Measurements from ENCODE around the gene TMEM87B. TPM values are rescaled to one million over a fixed set of nuclear protein-coding genes. Genes with fewer than 3 reads are reported as not detected.
"Not testable (repeated sequence)": the region's sequence is repeated elsewhere in the genome, so short reads cannot be mapped to it uniquely, and the experiment has no call there.

TMEM87B gene
- polyA plus RNA-seq, 1 donor = 13.7 TPM

GRCh38 chr2:112034924-112035323, 20.1 kb upstream of the TMEM87B start:
- DNase-seq = no peak

DNA sequence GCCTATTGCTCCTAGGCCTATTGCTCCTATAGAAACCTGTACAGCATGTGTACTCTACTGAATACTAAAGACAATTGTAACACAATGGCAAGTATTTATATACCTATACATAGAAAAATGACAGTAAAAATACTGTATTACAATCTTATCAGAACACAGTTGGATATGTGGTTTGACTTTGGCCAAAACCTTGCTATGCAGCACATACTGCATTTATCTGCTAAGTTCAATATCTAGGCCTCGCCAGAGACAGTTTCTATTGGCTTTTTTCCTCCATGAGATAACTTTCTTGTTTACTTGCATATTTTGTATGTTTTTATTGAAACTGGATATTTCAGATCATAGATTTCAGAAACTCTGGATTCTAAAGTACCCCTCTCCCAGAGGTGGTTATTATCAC, 19.3 kb upstream of the TMEM87B start:
- DNase-seq = no peak

DNA sequence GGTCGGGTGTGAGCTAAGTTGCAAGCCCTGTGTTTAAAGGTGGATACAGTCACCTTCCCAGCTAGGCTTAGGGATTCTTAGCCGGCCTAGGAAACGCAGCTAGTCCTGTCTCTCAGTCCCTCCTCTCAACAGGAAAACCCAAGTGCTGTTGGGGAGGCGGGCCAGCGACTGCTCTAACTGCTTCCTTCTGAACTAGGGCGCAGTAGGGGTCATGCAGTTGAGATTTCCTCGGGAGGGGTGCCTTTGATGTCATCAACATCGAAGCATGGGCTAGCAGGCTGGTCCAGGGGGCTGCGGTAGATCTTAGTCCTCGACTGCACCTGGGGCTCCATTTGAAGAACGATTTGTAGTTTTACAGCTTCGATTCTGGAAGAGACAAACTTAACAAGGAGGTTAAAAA, 15.5 kb upstream of the TMEM87B start:
- DNase-seq = not testable (repeated sequence)

DNA sequence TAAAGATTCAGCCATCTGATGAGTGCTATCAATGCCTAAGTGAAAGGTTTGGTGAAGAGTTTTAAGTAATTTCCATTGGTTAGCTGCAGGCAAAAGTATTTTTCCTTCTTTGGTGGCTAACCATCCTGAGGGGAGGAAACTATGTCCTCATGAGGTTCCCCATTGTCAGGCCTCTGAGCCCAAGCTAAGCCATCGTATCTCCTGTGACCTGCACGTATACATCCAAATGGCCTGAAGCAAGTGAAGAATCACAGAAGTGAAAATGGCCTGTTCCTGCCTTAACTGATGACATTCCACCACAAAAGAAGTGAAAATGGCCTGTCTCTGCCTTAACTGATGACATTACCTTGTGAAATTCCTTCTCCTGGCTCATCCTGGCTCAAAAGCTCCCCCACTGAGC, 15.0 kb upstream of the TMEM87B start:
- not testable (repeated sequence) for DNase-seq

DNA sequence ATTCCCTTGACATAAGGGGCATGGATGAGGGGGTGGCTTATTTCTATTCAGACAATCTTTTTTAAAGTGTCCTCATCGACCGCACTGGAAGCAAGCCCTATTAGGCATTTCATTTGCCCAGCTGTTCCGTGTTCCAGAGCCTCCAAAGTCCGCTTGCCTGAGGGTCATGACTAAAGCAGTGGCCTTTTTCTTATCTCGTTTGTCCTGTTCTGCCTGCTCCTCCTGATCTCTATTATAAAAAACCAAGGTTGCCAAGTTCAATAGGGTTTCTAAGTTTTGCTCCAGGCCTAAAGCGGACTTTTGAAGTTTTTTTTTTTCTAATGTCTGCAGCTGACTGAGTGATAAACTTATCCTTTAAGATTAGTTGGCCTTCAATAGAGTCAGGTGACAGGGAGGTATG, 13.6 kb upstream of the TMEM87B start:
- DNase-seq = not testable (repeated sequence)

DNA sequence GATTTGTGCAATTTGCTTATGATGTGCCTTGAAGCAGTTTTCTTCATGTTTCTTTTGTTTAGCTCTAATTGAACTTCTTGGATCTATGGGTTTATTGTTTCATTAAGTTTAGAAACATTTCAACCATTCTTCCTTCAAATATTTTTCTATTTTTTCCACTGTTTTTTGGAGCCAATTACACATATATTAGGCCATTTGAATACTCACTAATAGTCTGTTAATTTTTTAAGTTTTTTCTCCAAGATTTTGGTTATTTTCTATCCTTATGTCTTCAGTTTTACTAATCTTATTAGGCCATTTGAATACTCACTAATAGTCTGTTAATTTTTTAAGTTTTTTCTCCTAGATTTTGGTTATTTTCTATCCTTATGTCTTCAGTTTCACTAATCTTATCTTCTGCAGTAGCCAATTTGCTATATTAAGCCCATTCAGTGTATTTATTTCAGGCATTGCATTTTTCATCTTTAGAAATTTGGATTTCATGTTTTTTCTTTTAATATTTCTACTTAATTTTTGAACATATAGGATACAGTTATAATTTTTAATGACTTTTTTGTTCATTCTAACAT, 9.5 kb upstream of the TMEM87B start:
- DNase-seq = no peak

DNA sequence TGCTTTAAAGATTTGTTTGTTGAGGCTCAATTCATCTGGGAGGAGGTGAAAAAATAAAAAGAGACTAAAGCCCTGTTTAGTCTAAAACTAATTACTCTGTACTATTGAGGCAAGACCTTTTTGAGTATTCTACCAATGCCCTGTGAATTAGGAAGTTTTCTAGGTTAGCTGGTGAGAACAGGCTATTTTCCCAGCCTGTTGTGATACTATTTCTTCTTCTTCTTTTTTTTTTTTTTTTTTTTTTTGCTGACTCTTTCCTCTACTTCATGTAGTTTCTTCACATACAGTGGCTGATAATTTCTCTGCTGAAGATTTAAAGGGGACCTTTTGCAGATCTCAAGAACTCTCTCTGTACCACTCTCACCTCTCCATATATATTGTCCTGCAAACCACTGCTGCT, 8.8 kb upstream of the TMEM87B start:
- no peak for DNase-seq

GRCh38 chr2:112047537-112048235, 7.4 kb upstream of the TMEM87B start:
- DNase-seq = no peak

DNA sequence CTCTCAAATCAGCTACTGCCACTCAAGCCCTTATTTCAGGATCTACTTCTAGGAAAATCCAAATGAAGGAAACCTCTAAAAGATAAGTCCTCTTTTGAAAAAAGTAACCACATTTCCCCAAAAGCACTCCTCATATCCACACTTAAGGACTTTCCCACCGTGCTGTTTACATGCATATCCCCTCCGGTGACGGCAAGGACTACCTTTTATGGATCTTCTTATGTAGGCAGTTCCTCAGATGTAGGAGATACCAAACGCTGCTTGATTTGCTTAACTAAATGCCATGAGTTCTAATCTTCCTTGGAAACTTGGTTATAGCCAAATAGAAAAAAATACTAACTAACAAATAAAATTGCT, 6.9 kb upstream of the TMEM87B start:
- no peak for DNase-seq

DNA sequence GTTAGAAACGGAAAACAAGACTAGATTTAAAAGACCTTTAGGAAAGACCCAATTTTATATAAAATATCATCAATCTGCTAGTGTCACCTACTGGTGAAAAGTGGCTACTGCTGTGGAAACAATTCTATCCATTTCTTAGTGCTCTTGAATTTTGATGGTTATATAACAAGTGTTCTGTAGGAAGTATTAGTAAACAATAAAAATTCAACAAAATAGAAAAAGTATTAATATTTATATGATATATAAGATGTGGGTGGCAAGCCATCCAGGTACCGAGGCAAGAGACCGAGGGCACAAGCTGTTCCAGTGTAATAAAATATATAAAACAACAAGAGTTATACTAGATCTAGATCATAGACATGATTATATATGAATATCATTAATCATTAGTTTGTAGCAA, 6.2 kb upstream of the TMEM87B start:
- DNase-seq = peak; percentile 47

DNA sequence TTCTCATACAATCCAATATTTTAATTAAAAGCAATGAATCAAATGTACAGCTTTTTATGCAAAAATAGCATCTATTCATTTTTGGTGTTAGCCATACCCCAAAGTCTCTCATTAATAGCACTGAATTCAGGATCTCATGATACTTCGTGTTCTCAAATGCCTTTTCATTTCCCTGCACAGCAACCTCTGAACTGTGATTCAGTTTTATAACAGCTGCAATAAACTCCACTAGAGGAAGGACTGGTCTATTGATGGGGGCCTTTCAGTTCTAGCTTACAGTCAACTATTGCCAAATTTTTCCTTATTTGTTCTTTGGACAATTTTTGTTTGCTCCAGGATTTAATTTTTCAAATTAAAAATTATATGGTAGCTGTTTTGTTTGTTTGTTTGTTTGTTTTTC, 4.8 kb upstream of the TMEM87B start:
- DNase-seq = no peak

- DNase-seq = peak; percentile 95
Measured at GRCh38 chr2:112053917-112054846, 887 bp upstream of the TMEM87B start.

DNA sequence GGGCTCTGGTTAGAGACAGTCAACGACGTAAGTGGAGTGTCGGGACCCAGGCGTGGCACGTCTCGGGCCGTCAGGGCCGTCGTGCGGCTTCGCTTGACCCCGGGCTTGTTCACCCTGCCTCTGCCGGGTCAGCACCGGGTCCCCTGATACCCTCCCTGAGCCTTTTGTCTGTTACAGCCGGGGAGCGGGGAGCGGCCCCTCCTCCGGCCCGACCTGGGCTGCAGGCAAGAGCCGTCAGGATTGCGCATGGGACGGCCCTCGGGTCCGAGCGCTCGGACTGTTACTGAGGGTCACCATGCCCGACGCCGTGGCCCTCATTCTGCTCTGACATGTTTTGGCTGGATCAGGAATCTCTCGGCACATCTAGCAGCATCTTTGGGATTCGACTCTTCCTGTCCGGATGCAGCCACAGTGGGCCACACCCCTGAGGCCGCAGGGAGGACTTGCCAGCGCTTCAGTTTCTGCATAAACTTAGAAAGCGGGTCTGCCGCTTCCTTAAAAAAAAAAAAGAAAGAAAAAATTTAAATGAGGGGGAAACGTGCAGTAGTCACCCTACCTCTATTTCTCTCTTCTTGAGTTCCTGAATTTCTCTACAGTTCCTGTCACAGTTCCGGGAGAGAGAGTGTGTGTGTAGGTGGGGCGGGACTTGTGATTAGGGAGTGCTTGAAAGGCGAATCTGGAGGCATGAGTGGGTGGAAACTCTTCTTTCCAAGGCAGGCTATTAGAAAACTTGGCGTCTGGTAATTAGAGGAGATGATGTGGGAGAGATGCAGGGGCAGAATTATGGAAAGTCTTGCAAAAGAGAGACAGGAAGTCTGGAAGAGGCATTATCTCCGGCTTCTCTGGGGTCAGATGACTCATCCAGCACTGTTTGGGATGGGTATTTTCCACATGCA, 909 bp downstream of the TMEM87B start:
- peak; percentile 87 for DNase-seq

GRCh38 chr2:112056626-112056987, 1.5 kb downstream of the TMEM87B start:
- DNase-seq = no peak

DNA sequence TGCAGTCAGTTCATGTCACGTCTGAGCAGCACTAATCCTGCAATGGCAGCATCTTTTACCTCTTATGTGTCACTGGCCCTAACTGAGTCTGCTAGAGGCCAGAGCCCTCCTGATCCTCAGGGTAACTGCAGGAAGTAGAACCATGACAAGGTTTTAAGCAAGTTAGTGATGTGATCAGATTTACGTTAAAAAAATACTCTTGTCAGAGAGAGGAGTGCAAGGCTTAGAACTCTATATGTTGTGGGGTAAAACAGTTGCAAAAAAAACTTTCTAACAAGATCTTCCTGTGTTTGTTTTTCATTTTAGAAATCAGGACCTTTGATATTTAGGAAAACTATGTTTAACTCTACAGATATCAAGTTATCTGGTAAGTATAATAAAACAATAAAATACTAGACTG, 4.6 kb downstream of the TMEM87B start:
- DNase-seq = no peak

GRCh38 chr2:112061299-112061698, 6.2 kb downstream of the TMEM87B start:
- DNase-seq = no peak

DNA sequence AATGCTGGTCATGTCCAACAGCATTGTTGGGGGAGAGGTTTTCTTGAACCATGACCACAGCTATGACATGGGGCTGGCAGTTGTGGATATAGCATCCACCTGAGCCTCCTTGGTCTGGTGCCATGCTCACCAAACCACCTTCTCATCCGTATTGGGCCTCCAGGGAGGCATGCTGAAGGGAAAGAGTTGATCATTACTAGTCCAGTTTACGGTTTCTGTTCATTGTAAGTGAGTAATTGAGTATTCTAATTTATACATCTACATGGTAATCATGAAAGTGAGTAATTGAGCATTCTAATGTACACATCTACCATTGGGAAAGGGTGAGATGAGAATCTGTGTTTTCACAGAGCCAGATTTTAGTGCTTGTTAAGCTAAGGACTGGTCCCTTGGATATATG, 6.8 kb downstream of the TMEM87B start:
- no peak for DNase-seq

GRCh38 chr2:112062894-112063293, 7.8 kb downstream of the TMEM87B start:
- DNase-seq = no peak

DNA sequence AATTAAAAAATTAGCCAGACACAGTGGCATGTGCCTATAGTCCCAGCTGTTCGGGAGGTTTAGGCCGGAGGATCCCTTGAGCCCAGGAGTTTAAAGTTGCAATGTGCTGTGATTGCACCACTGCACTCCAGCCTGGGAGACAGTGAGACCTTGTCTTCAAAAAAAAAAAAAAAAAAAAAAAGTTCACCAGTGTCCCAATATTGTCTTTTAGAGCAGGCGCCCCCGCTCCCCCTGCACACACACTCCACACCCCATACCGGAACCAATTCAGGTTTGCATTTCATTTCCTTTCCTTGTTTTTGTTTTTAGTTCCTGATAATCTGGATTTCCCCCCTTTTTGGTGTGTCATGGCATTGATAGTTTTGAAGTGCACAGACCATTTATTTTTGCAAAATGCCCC, 10.4 kb downstream of the TMEM87B start:
- DNase-seq = no peak

DNA sequence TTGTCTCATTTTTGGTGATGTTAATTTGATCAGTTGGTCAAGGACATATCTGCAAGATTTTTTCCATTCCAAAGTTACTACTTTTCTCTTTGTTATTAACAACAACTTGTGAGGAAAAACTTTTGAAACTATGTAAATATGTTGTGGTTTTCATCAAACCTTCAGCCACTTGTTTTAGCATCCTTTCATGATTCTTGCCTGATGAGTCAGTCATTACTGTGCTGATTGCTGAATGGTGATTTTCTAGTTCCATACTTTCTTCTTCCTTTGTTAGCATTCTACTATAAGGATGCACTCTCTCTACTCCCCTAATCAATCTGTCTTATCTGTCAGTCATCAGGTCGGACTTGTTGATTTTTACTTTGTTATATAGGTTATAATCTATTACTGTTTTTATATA, 10.9 kb downstream of the TMEM87B start:
- DNase-seq = no peak

DNA sequence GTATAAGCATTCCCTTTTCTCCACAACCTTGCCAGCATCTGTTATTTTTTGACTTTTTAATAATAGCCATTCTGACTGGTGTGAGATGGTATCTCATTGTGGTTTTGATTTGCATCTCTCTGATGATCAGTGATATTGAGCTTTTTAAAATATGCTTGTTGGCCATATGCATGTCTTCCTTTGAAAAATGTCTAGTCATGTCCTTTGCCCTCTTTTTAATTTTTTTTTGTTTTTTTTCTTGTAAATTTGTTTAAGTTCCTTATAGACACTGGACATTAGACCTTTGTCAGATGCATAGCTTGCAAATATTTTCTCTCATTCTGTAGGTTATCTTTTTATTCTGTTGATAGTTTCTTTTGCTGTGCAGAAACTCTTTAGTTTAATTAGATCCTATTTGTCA, 14.7 kb downstream of the TMEM87B start:
- not testable (repeated sequence) for DNase-seq

DNA sequence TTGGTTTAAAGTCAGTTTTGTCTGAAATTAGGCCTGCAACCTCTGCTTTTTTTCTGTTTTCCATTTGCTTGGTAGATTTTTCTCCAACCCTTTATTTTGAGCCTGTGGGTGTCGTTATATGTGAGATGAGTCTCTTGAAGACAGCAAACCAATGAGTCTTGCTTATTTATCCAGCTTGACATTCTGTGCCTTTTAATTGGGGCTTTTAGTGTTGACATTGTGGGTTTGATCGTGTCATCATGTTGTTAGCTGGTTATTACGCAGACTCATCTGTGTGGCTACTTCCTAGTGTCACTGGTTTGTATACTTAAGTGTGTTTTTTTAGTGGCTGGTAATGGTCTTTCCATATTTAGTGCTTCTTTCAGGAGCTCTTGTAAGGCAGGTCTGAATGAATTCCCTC, 18.8 kb downstream of the TMEM87B start:
- DNase-seq = no peak

DNA sequence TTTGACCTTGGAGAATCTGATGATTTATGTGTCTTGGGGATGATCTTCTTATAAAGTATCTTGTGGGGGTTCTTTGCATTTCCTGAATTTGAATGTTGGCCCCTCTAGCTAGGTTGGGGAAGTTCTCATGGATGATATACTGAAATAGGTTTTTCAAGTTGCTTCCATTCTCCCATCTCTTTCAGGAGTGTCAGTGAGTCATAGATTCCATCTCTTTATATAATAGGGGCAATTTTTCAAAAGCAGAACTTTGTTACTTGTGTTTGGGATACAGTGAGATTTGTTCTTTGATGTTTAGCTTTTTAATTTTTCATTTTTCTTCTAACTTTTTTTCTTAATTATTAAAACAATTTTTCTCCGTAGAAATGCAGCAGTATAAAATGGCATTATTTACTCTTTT, 19.4 kb downstream of the TMEM87B start:
- DNase-seq = no peak
